Right ventricle myocardium inferior (tissue), 1 donor: ENCODE measurements around the gene IL17C. TPM values are rescaled to one million over a fixed set of nuclear protein-coding genes. Genes with fewer than 3 reads are reported as not detected.

Experiments used
- ATAC-seq: fragments of 200-7000 bp; cut with Tn5 transposase; one replicate; pipeline ENCODE4 v1.9.1; 2020; ENCODE audit warnings: mild to moderate bottlenecking, moderate library complexity
- DNase-seq: peaks from one replicate; pipeline ENCODE4 v3.0.0; 2021; ENCODE audit errors: missing footprints
- intact Hi-C: fragments of 100-400 bp; cut with DNase I; formaldehyde crosslinking; loops from one replicate; pipeline ENCODE4 v1.11.0; 2022
- total RNA-seq: library from RNA; stranded (reverse); fragmentation: NEBNext Ultra II Directional; extraction: Animal tissue kit (Norgen Biotek cat#: 25700); gene quantifications from one replicate; pipeline ENCODE4 v1.2.1, GENCODE V29; 2021
- donor health status: DM: no; HTN: yes; CAD: no; lungs with severe emphysema.

IL17C gene
- total RNA-seq, 1 donor from 2014 or later, result not detected

DNA sequence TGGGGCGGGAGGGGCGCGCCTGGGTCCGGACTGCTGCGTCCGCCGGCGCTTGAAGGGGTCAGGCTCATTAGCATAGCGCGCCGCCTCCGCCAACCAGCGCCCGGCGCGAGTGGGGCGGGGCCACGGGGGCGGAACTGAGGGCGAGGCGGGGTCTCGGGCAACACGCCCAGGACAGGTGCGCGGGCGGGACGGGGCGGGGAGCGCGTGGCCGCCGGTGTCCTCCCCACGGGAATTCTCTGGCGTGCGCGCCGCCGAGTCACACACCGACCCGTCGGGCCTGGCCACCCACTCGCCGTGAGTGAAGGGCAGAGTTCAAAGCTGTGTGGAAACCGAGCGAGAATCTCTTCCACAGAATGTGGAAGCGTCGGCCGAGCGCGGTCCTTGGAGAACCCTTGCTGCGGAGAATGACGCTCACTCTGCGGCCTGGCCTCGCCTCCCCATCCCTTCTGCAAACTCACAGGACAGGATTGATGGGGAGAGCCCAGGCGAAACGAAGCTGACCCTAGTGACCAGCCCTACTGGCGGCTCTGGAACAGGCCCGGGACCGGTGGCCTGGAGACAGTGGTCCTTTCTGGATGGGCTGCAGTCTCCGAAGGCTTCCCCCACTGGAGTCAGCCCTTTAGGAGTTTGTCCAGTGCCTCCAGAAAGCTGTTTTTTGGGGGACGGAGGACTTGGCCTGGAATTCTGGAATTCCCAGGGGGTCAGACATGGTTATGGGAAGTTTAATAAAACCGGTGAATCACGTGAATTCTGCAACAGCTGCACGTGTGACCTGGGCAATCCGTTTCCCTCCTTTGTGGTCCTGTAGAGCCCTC, 48.3 kb downstream of the IL17C start, which contains the start of gene SNAI3:
Gene SNAI3 (minus strand): TSS at position 69 of the 815 bp plus-strand sequence. CDS start 101 bp downstream, outside the sequence.
- ATAC-seq, result peak; percentile 91
- intact Hi-C loops, result no loop called here
- peak; percentile 94 for DNase-seq

DNA sequence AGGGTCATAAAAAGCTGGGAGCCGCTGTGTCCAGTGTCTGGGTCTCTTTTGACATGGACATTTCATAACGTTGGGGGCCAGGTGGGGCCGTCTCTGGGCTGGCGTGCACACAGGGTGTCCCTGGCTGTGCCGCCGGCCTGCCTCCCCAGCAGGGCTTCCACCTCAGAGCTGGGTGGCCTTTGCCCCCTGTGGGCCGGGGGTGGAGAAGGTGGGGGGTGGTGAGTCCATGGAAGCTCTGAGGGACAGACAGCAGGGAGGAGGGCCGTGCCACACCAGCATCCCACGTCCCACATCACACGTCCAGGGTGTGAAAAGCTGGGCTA, 48.8 kb downstream of the IL17C start:
- intact Hi-C loops, result no loop called here
- no peak for DNase-seq

DNA sequence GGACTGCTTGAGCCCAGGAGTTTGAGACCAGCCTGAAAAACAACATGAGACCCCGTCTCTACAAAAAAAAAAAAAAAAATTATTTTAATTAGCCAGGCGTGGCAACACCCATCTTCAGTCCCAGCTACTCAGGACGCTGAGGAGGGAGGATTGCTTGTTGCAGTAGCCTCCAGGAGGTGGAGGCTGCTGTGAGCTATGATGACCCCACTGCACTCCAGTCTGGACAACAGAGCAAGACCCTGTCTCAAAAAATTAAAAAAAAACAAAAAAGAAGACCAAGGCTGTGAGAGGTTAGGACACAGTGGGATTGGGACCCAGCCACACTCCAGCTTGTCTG, 49.3 kb downstream of the IL17C start:
- ATAC-seq, result no peak
- DNase-seq, result no peak
- intact Hi-C loops, result no loop called here

More for the DNA sequence above, 48.8 kb downstream of the IL17C start:
- ATAC-seq, result no peak

DNA sequence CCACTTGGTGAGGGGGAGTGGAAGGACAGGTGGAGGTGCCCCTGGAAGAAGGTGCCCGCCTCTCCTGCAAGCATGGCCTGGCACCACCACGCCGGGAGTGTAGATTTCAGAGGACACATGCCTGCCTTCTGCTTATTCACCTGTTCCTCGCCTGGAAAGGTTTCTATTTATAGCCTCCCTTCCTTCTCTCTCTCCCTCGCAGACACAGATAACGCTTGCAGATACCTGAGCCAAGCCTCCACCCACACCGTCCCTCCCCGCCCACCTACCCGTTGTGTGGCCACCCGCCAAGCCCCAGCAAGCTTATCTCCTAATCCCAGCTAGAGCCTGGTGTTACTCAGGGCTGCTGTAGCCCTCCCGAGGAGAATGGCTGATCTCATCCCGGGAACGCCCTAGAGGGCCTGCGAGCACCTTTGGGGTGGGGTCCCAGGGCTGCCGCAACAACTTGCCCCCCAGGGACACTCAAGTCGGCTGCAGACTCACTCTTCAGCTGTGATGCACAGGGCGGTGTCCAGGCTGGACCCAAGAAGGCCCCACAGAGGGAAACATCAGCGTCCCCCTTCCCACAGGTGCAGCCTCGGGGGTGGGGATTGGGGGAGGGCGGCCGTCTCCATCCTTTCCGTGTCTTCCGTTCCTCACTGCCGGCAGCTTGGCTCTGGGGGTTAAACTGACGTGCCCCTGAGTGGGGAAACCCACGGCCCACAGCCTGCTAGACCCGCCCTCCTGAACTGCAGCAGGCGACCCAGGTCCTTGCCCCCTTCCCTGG, 49.8 kb downstream of the IL17C start:
- DNase-seq (no peak), ATAC-seq (no peak)
- intact Hi-C loops, result no loop called here

Other genes with a start within 250 kb of the IL17C start
- 4.1 TPM for gene ZFPM1, start 185.3 kb upstream of the IL17C start, total RNA-seq
- gene ZC3H18, start 68.2 kb upstream of the IL17C start, total RNA-seq, result 23.9 TPM
- 63.7 TPM for gene CYBA, start 12.5 kb downstream of the IL17C start, total RNA-seq
- gene MVD, start 24.5 kb downstream of the IL17C start, total RNA-seq, result 24.0 TPM
- 2.9 TPM for gene SNAI3, start 47.9 kb downstream of the IL17C start, total RNA-seq
- 17.0 TPM for gene RNF166, start 67.8 kb downstream of the IL17C start, total RNA-seq
- 13.1 TPM for gene CTU2, start 67.9 kb downstream of the IL17C start, total RNA-seq
- 18.1 TPM for gene PIEZO1, start 146.6 kb downstream of the IL17C start, total RNA-seq
- 0.65 TPM for gene CDT1, start 165.2 kb downstream of the IL17C start, total RNA-seq
- 45.3 TPM for gene APRT, start 173.4 kb downstream of the IL17C start, total RNA-seq
- gene GALNS, start 218.4 kb downstream of the IL17C start, total RNA-seq, result 15.8 TPM
- 58.7 TPM for gene TRAPPC2L, start 218.6 kb downstream of the IL17C start, total RNA-seq
- gene PABPN1L, start 228.1 kb downstream of the IL17C start, total RNA-seq, result not detected